Mesenchymal stem cell (in vitro differentiated cells and primary cell): ENCODE results near the gene USP25.

ENCODE experiments used
- DNase-seq: peaks from one replicate; pipeline ENCODE4 v3.0.0-alpha.2; 2013
- H2AFZ ChIP-seq: one replicate; pipeline ENCODE4 v1.6.1; 2013; ENCODE audit warnings: low read depth, mild to moderate bottlenecking, control low read depth, inconsistent platforms, low read length, moderate library complexity
- H2AK5ac ChIP-seq: 2 replicates; pipeline ENCODE4 v1.6.1; 2013; ENCODE audit warnings: low read length, moderate library complexity, mild to moderate bottlenecking, inconsistent platforms; ENCODE audit not compliant: severe bottlenecking
- H2BK120ac ChIP-seq: one replicate; pipeline ENCODE4 v1.6.1; 2013; ENCODE audit warnings: low read depth, mild to moderate bottlenecking, inconsistent platforms, low read length, moderate library complexity
- H2BK12ac ChIP-seq, 2 experiments: one replicate each; pipeline ENCODE4 v1.6.1; 2013; ENCODE audit warnings: inconsistent platforms in 2 of 2, low read length in 2 of 2, mild to moderate bottlenecking in 2 of 2, moderate library complexity in 2 of 2, control low read depth in 1 of 2
- H2BK15ac ChIP-seq: one replicate; pipeline ENCODE4 v1.6.1; 2013; ENCODE audit warnings: mild to moderate bottlenecking, low read depth, inconsistent platforms; ENCODE audit not compliant: poor library complexity, severe bottlenecking
- H2BK5ac ChIP-seq: 2 replicates; pipeline ENCODE4 v1.6.1; 2013; ENCODE audit warnings: low read depth, mild to moderate bottlenecking, low read length, control low read depth, inconsistent platforms; ENCODE audit not compliant: poor library complexity, severe bottlenecking
- H3K14ac ChIP-seq, 2 experiments: one replicate each; pipeline ENCODE4 v1.6.1; 2013; ENCODE audit warnings: inconsistent platforms in 2 of 2, low read length in 2 of 2, control low read depth in 1 of 2, mild to moderate bottlenecking in 1 of 2, moderate library complexity in 1 of 2
- H3K18ac ChIP-seq, 2 experiments: one replicate each; pipeline ENCODE4 v1.6.1; 2013; ENCODE audit warnings: inconsistent platforms in 2 of 2, low read length in 2 of 2, control low read depth in 1 of 2, low read depth in 1 of 2, mild to moderate bottlenecking in 1 of 2
- H3K23ac ChIP-seq, 2 experiments: one replicate each; pipeline ENCODE4 v1.6.1; 2013; ENCODE audit warnings: inconsistent platforms in 2 of 2, low read length in 2 of 2, mild to moderate bottlenecking in 2 of 2, moderate library complexity in 2 of 2, control low read depth in 1 of 2
- H3K27ac ChIP-seq: 2 replicates; pipeline ENCODE4 v1.5.1; 2013; ENCODE audit warnings: mild to moderate bottlenecking, moderate library complexity, low read length, control low read depth, inconsistent platforms; ENCODE audit not compliant: poor library complexity, severe bottlenecking
- H3K27me3 ChIP-seq, 2 experiments: 2 replicates each; pipeline versions ENCODE4 v1.6.1 to v1.7.0; 2013; ENCODE audit warnings: low read length in 2 of 2, mild to moderate bottlenecking in 2 of 2, moderate library complexity in 2 of 2, control low read depth in 1 of 2, inconsistent platforms in 1 of 2; ENCODE audit not compliant: control insufficient read depth in 1 of 2, insufficient read depth in 1 of 2
- H3K36me3 ChIP-seq, 2 experiments: 2 replicates each; pipeline versions ENCODE4 v1.6.1 to v1.7.0; 2013; ENCODE audit warnings: low read length in 2 of 2, control low read depth in 1 of 2, inconsistent platforms in 1 of 2, low read depth in 1 of 2, mild to moderate bottlenecking in 1 of 2; ENCODE audit not compliant: insufficient read depth in 2 of 2, control insufficient read depth in 1 of 2
- H3K4ac ChIP-seq, 2 experiments: one replicate each; pipeline ENCODE4 v1.6.1; 2013; ENCODE audit warnings: inconsistent platforms in 2 of 2, low read length in 2 of 2, mild to moderate bottlenecking in 2 of 2, moderate library complexity in 2 of 2, control low read depth in 1 of 2, low read depth in 1 of 2
- H3K4me1 ChIP-seq: 2 replicates; pipeline ENCODE4 v1.6.1; 2013; ENCODE audit warnings: low read depth, low read length, control low read depth; ENCODE audit not compliant: control insufficient read depth, insufficient read depth
- H3K4me2 ChIP-seq: 2 replicates; pipeline ENCODE4 v1.6.1; 2013; ENCODE audit warnings: low read length, mild to moderate bottlenecking, inconsistent platforms; ENCODE audit not compliant: poor library complexity, severe bottlenecking
- H3K4me3 ChIP-seq, 2 experiments: 2 replicates each; pipeline versions ENCODE4 v1.5.1 to v1.7.0; 2013; ENCODE audit warnings: low read length in 2 of 2, mild to moderate bottlenecking in 2 of 2, control low read depth in 1 of 2, low read depth in 1 of 2; ENCODE audit not compliant: insufficient read depth in 1 of 2
- H3K79me1 ChIP-seq: replicated peaks from 2 replicates; pipeline ENCODE4 v1.6.1; 2013; ENCODE audit warnings: mild to moderate bottlenecking, control low read depth, low read length, inconsistent platforms; ENCODE audit not compliant: poor library complexity, severe bottlenecking
- H3K9ac ChIP-seq: 2 replicates; pipeline ENCODE4 v1.7.0; 2013; ENCODE audit warnings: mild to moderate bottlenecking, low read length, moderate library complexity
- H3K9me3 ChIP-seq: 2 replicates; pipeline ENCODE4 v1.7.0; 2013; ENCODE audit warnings: mild to moderate bottlenecking, low read length; ENCODE audit not compliant: control insufficient read depth
- H4K8ac ChIP-seq: one replicate; pipeline ENCODE4 v1.6.1; 2013; ENCODE audit warnings: inconsistent platforms, mild to moderate bottlenecking, low read length, moderate library complexity
- H4K91ac ChIP-seq: one replicate; pipeline ENCODE4 v1.6.1; 2013; ENCODE audit warnings: mild to moderate bottlenecking, low read length, inconsistent platforms
- WGBS: methylation state at CpG from one replicate; pipeline ENCODE4 v1.1.7; 2013; ENCODE audit warnings: mixed read lengths; 5-methylcytosine and 5-hydroxymethylcytosine counted together

Gene USP25

GRCh38 chr21:15795533-15795932 lies 65.8 kb downstream of the USP25 start:
- Histone ChIP-seq H3K4me3 (no peak overlapping the region), H3K27ac (no peak overlapping the region), H3K36me3 (peaks cover 0 to 9% of the 10 kb centered on the region in 2 experiments), H3K4ac (no peak overlapping the region), H3K18ac (no peak overlapping the region), H3K79me1 (peaks cover 7% of the 10 kb centered on the region), H2BK120ac (no peak overlapping the region), H2BK15ac (no peak overlapping the region), H3K27me3 (no peaks in the 10 kb centered on the region), H3K9me3 (no peaks in the 10 kb centered on the region), H2AFZ (no peak overlapping the region), H3K4me2 (no peak overlapping the region), H4K8ac (no peak overlapping the region), H3K4me1 (no peaks in the 10 kb centered on the region), H3K9ac (no peak overlapping the region), H2BK12ac (no peak overlapping the region), H2AK5ac (no peak overlapping the region), H3K14ac (no peak overlapping the region), H3K23ac (no peak overlapping the region), H4K91ac (no peak overlapping the region), H2BK5ac (no peak overlapping the region)
- no peak for DNase-seq
- WGBS: 100% methylated on average over 2 of the region's 4 CpGs

- H3K23ac ChIP-seq: no peak overlapping the region
- WGBS: 92% methylated on average over 2 of the region's 3 CpGs
- H2BK5ac ChIP-seq: no peak overlapping the region
- H3K9me3 ChIP-seq: no peaks in the 10 kb centered on the region
- H2BK120ac ChIP-seq: no peak overlapping the region
- H4K91ac ChIP-seq: no peak overlapping the region
- H3K27me3 ChIP-seq: no peaks in the 10 kb centered on the region
- no peak overlapping the region for H2BK12ac ChIP-seq
- H4K8ac ChIP-seq: no peak overlapping the region
- H3K36me3 ChIP-seq: no peaks in the 10 kb centered on the region
- no peak overlapping the region for H3K4ac ChIP-seq
- no peak overlapping the region for H3K9ac ChIP-seq
- no peak overlapping the region for H2BK15ac ChIP-seq
- no peak overlapping the region for H2AK5ac ChIP-seq
- no peak overlapping the region for H3K4me3 ChIP-seq
- H3K4me1 ChIP-seq: no peaks in the 10 kb centered on the region
- peak; percentile 28 for DNase-seq
- H3K27ac ChIP-seq: no peak overlapping the region
- no peak overlapping the region for H3K4me2 ChIP-seq
- peaks cover 7% of the 10 kb centered on the region for H3K79me1 ChIP-seq
- no peak overlapping the region for H2AFZ ChIP-seq
- H3K14ac ChIP-seq: no peak overlapping the region
- H3K18ac ChIP-seq: no peak overlapping the region
These were observed 68.0 kb downstream of the USP25 start for GRCh38 chr21:15797577-15798363.

GRCh38 chr21:15801352-15801863 lies 71.6 kb downstream of the USP25 start:
- 90% methylated on average over 2 of the region's 3 CpGs for WGBS
- H2AK5ac ChIP-seq: no peak overlapping the region
- H3K36me3 ChIP-seq: peaks cover 0 to 12% of the 10 kb centered on the region in 2 experiments
- peaks cover 2% of the 10 kb centered on the region for H3K79me1 ChIP-seq
- H4K8ac ChIP-seq: no peak overlapping the region
- H3K4me1 ChIP-seq: no peaks in the 10 kb centered on the region
- DNase-seq: no peak
- H3K4ac ChIP-seq: no peak overlapping the region
- H3K14ac ChIP-seq: no peak overlapping the region
- no peak overlapping the region for H2BK12ac ChIP-seq
- no peak overlapping the region for H3K9ac ChIP-seq
- no peak overlapping the region for H3K4me2 ChIP-seq
- H3K27me3 ChIP-seq: no peaks in the 10 kb centered on the region
- no peak overlapping the region for H3K18ac ChIP-seq
- H3K27ac ChIP-seq: no peak overlapping the region
- no peak overlapping the region for H2AFZ ChIP-seq
- H2BK15ac ChIP-seq: no peak overlapping the region
- H3K4me3 ChIP-seq: no peak overlapping the region
- no peak overlapping the region for H2BK120ac ChIP-seq
- H3K23ac ChIP-seq: no peak overlapping the region
- H3K9me3 ChIP-seq: no peaks in the 10 kb centered on the region
- no peak overlapping the region for H2BK5ac ChIP-seq
- no peak overlapping the region for H4K91ac ChIP-seq

GRCh38 chr21:15804247-15805005 lies 74.6 kb downstream of the USP25 start:
- Histone ChIP-seq H3K23ac (no peak overlapping the region), H2AK5ac (no peak overlapping the region), H3K36me3 (peaks cover 6 to 20% of the 10 kb centered on the region in 2 experiments), H2BK120ac (no peak overlapping the region), H3K4me1 (peaks cover 1% of the 10 kb centered on the region), H3K27me3 (no peaks in the 10 kb centered on the region), H2AFZ (no peak overlapping the region), H3K14ac (no peak overlapping the region), H3K4ac (no peak overlapping the region), H4K8ac (no peak overlapping the region), H3K27ac (no peak overlapping the region), H3K4me2 (no peak overlapping the region), H2BK12ac (no peak overlapping the region), H4K91ac (no peak overlapping the region), H3K9ac (no peak overlapping the region), H3K18ac (no peak overlapping the region), H2BK5ac (no peak overlapping the region), H3K4me3 (no peak overlapping the region), H3K79me1 (peaks cover 11% of the 10 kb centered on the region), H2BK15ac (no peak overlapping the region), H3K9me3 (no peaks in the 10 kb centered on the region)
- DNase-seq: no peak
- WGBS: 97% methylated on average over 3 of the region's 4 CpGs
